HepG2 (cell line): ENCODE data around the gene ALK.

Experiments
- ARNT ChIP-seq: fragments of 450-650 bp; IDR thresholded peaks from 2 replicates; pipeline ENCODE4 v1.6.1; 2017
- CTCF ChIP-seq: sonication (generic); formaldehyde crosslinking; IDR thresholded peaks from 2 replicates; pipeline ENCODE4 v1.5.0; 2020; ENCODE audit warnings: mild to moderate bottlenecking, missing genetic modification reagents, moderate library complexity
- EP300 ChIP-seq, 3 experiments: sonication (generic) in 1 of 3; formaldehyde crosslinking in 1 of 3; IDR thresholded peaks; 2 replicates each; pipeline versions ENCODE4 v1.5.1 to v1.6.1; 2011 to 2020; ENCODE audit warnings: low read depth in 2 of 3, low read length in 2 of 3, borderline replicate concordance in 1 of 3, improper control_type of control experiment in 1 of 3, mild to moderate bottlenecking in 1 of 3, missing genetic modification reagents in 1 of 3, moderate library complexity in 1 of 3
- ETV6 ChIP-seq: sonication (generic); formaldehyde crosslinking; conservative IDR thresholded peaks from 2 replicates; pipeline ENCODE4 v1.4.0; 2020; ENCODE audit warnings: missing genetic modification reagents
- HOXA9 ChIP-seq: sonication (generic); formaldehyde crosslinking; IDR thresholded peaks from 2 replicates; pipeline ENCODE4 v1.8.1; 2022; ENCODE audit warnings: missing genetic modification reagents, mild to moderate bottlenecking, moderate library complexity, borderline replicate concordance
- KDM1A ChIP-seq: IDR thresholded peaks from 2 replicates; pipeline ENCODE4 v1.6.1; 2016; ENCODE audit warnings: missing compliant biosample characterization
- NFYB ChIP-seq: sonication (generic); formaldehyde crosslinking; IDR thresholded peaks from 2 replicates; pipeline ENCODE4 v1.4.0; 2020; ENCODE audit warnings: missing genetic modification reagents
- SUZ12 ChIP-seq: fragments of 150-350 bp; IDR thresholded peaks from 2 replicates; pipeline ENCODE4 v1.6.1; 2014; ENCODE audit warnings: low read depth, low read length
- UBTF ChIP-seq: sonication (generic); formaldehyde crosslinking; IDR thresholded peaks from 2 replicates; pipeline ENCODE4 v1.4.0; 2020; ENCODE audit warnings: mild to moderate bottlenecking, missing genetic modification reagents
- ZBTB7A ChIP-seq: sonication (generic); formaldehyde crosslinking; IDR thresholded peaks from 2 replicates; pipeline ENCODE4 v1.8.0; 2022; ENCODE audit warnings: mild to moderate bottlenecking, missing genetic modification reagents
- ZNF788 ChIP-seq: sonication (generic); formaldehyde crosslinking; IDR thresholded peaks from 2 replicates; pipeline ENCODE4 v1.5.0; 2020; ENCODE audit warnings: mild to moderate bottlenecking, missing genetic modification reagents, borderline replicate concordance

- TF ChIP-seq SUZ12 (no peak), ETV6 (CRISPR knock-in tag) (no peak), ZBTB7A (no peak), NFYB (CRISPR knock-in tag) (no peak), ARNT (no peak), EP300 (IDR thresholded peaks at IDR 0.05; ENCODE audit: low read depth in 2 of 2, low read length in 2 of 2) (no peak), EP300 (CRISPR knock-in tag; IDR thresholded peaks at IDR 0.05; ENCODE audit: borderline replicate concordance) (no peak), KDM1A (CRISPR knock-in tag) (no peak), HOXA9 (no peak), CTCF (CRISPR knock-in tag) (no peak), ZNF788 (CRISPR knock-in tag) (no peak), UBTF (CRISPR knock-in tag) (no peak)
These were observed 197.1 kb downstream of the ALK start for GRCh38 chr2:29724282-29724681.
